ENCODE measurements around the gene TANC2.

Gene TANC2

GRCh38 chr17:63015824-63016223, 49.8 kb downstream of the TANC2 start:
- DNase-seq = no peak
